Activated CD4-positive, alpha-beta T cell treated with anti-CD3 and anti-CD28 coated beads, Interleukin-2, amount 50 U/mL, for 1 hour (primary cell): ENCODE results near the gene NUTM2G.
"Not testable (repeated sequence)": the region's sequence is repeated elsewhere in the genome, so short reads cannot be mapped to it uniquely, and the experiment has no call there.

Source experiments
- DNase-seq: peaks from one replicate; pipeline ENCODE4 v3.0.0-alpha.2; 2020

NUTM2G gene

GRCh38 chr9:96949346-96949745, 20.7 kb downstream of the NUTM2G start:
- DNase-seq, result not testable (repeated sequence)

GRCh38 chr9:96950539-96950938, 21.9 kb downstream of the NUTM2G start:
- DNase-seq, result not testable (repeated sequence)

GRCh38 chr9:96967591-96967990, 38.9 kb downstream of the NUTM2G start:
- not testable (repeated sequence) for DNase-seq

GRCh38 chr9:96972552-96972951, 43.9 kb downstream of the NUTM2G start:
- DNase-seq, result not testable (repeated sequence)

- not testable (repeated sequence) for DNase-seq
Observed at GRCh38 chr9:96974037-96974436, 45.4 kb downstream of the NUTM2G start.

- not testable (repeated sequence) for DNase-seq
Observed at GRCh38 chr9:96983496-96984122, 55.0 kb downstream of the NUTM2G start.

- not testable (repeated sequence) for DNase-seq
Observed at GRCh38 chr9:96984139-96984538, 55.5 kb downstream of the NUTM2G start.

GRCh38 chr9:96984887-96985286, 56.2 kb downstream of the NUTM2G start:
- DNase-seq, result not testable (repeated sequence)
